ENCODE measurements around the gene HHAT. TPM values are rescaled to one million over a fixed set of nuclear protein-coding genes. Genes with fewer than 3 reads are reported as not detected.

Gene HHAT
- total RNA-seq, 1 donor from 2014 or later, result 11.4 TPM

DNA sequence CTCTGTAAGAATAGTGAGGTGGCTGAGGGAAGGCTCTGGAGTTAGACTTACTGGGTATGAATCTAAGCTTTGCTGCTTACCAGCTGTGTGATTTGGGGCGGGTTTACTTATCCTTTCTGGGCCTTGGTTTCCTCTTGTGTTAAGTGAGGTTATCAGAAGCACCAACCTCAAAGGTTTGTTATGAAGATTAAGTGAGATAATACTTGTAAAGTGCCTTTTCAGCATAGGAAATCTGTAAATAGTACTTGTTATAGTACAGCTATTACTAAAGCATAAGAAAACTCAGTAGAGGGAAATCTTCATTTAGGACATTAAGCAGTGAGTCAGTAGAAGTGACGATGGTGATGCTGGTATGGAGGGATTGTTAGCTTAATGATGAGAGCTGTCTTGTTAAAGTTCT, 12.1 kb downstream of the HHAT start:
- peaks cover 2% of the 10 kb centered on the region for H3K36me3 Mint-ChIP-seq (ENCODE audit: low read depth, unreplicated experiment)
- no peaks in the 10 kb centered on the region for H4K20me1 ChIP-seq (ENCODE audit: insufficient read depth, low read length)
- DNase-seq (ENCODE audit: low read depth), result no peak

DNA sequence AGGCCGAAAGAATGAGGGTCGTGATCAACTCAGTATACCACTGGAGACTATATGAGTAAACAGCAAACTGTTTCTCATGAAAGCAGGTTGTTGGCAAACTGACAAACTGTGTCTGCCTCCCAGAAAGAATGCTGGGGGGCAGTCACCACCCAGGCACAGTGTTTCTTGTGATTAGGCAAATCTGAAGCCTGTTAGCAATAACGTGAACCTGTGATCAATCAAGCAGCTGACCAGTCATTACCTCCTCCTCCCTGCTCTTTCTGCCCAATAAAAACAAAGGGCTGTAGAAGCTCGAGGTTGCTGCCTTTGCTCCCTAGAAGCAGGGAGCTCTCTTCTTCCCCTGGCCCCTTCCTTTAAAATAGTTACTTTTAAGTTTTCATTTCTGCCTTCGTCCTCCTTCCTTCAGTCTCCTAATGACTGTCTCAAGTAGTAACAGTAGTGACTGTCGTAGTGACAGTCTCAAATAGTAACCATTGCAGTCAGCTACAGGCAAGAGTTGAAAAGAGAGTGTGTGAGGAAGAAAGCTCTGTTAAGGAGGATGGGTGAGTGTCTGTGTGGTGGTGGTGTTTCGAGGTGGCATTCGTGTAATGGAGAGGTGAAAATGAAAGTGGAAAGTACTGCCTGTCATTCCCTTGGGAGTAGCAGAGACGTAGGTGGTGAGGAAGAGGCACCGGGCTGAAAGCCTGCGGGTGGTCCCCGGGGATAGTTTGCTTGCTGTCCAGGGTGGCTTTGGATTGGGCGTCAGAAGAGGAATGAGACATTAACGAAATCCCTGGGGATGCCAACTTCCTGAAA, 14.5 kb downstream of the HHAT start:
- peaks cover 2% of the 10 kb centered on the region for H3K36me3 Mint-ChIP-seq (ENCODE audit: low read depth, unreplicated experiment)
- Histone ChIP-seq H3K79me2 (ENCODE audit: insufficient read depth, low read length) (no peaks in the 10 kb centered on the region), H3K36me3 (ENCODE audit: insufficient read depth, low read length) (no peaks in the 10 kb centered on the region), H2AFZ (ENCODE audit: low read depth, low read length) (no peak overlapping the region), H3K4me1 (ENCODE audit: insufficient read depth, low read length) (peaks cover 11% of the 10 kb centered on the region), H3K27me3 (ENCODE audit: insufficient read depth, low read length) (peaks cover 4% of the 10 kb centered on the region), H3K9ac (ENCODE audit: low read length) (no peak overlapping the region), H3K9me3 (ENCODE audit: insufficient read depth, low read depth, low read length) (no peaks in the 10 kb centered on the region), H3K27ac (ENCODE audit: low read depth, low read length) (no peak overlapping the region), H3K4me2 (ENCODE audit: low read length) (peak overlapping the region; percentile 74), H3K4me3 (ENCODE audit: insufficient read depth, low read depth, low read length) (no peak overlapping the region), H4K20me1 (ENCODE audit: insufficient read depth, low read length) (no peaks in the 10 kb centered on the region)
- no peaks in the 10 kb centered on the region for H3K27me3 Mint-ChIP-seq (ENCODE audit: low read depth, unreplicated experiment)
- H3K27ac Mint-ChIP-seq (ENCODE audit: unreplicated experiment), result no peak overlapping the region
- H3K4me3 Mint-ChIP-seq (ENCODE audit: unreplicated experiment), result no peak overlapping the region
- peaks cover 14% of the 10 kb centered on the region for H3K4me1 Mint-ChIP-seq (ENCODE audit: low read depth, unreplicated experiment)
- DNase-seq (ENCODE audit: low read depth) (no peak), FAIRE-seq (no peak)
- no peak for TF ChIP-seq EZH2 (IDR thresholded peaks at IDR 0.05; ENCODE audit: insufficient read depth, low read length)
- TF ChIP-seq, protein P1, sequence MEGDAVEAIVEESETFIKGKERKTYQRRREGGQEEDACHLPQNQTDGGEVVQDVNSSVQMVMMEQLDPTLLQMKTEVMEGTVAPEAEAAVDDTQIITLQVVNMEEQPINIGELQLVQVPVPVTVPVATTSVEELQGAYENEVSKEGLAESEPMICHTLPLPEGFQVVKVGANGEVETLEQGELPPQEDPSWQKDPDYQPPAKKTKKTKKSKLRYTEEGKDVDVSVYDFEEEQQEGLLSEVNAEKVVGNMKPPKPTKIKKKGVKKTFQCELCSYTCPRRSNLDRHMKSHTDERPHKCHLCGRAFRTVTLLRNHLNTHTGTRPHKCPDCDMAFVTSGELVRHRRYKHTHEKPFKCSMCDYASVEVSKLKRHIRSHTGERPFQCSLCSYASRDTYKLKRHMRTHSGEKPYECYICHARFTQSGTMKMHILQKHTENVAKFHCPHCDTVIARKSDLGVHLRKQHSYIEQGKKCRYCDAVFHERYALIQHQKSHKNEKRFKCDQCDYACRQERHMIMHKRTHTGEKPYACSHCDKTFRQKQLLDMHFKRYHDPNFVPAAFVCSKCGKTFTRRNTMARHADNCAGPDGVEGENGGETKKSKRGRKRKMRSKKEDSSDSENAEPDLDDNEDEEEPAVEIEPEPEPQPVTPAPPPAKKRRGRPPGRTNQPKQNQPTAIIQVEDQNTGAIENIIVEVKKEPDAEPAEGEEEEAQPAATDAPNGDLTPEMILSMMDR (IDR thresholded peaks at IDR 0.05; ENCODE audit: insufficient read depth, low read depth, low read length), result no peak
- no peaks in the 10 kb centered on the region for H3K9me3 Mint-ChIP-seq (ENCODE audit: unreplicated experiment)

More for the DNA sequence above, 12.1 kb downstream of the HHAT start:
- Mint-ChIP-seq H3K4me3 (ENCODE audit: unreplicated experiment) (no peak overlapping the region), H3K9me3 (ENCODE audit: unreplicated experiment) (no peaks in the 10 kb centered on the region), H3K27ac (ENCODE audit: unreplicated experiment) (no peak overlapping the region), H3K27me3 (ENCODE audit: low read depth, unreplicated experiment) (peaks cover 3% of the 10 kb centered on the region), H3K4me1 (ENCODE audit: low read depth, unreplicated experiment) (peaks cover 4% of the 10 kb centered on the region)
- Histone ChIP-seq H3K36me3 (ENCODE audit: insufficient read depth, low read length) (no peaks in the 10 kb centered on the region), H3K27ac (ENCODE audit: low read depth, low read length) (no peak overlapping the region), H3K79me2 (ENCODE audit: insufficient read depth, low read length) (no peaks in the 10 kb centered on the region), H3K4me2 (ENCODE audit: low read length) (no peak overlapping the region), H3K9ac (ENCODE audit: low read length) (no peak overlapping the region), H3K4me1 (ENCODE audit: insufficient read depth, low read length) (peaks cover 6% of the 10 kb centered on the region), H3K4me3 (ENCODE audit: insufficient read depth, low read depth, low read length) (no peak overlapping the region), H3K27me3 (ENCODE audit: insufficient read depth, low read length) (peaks cover 4% of the 10 kb centered on the region), H3K9me3 (ENCODE audit: insufficient read depth, low read depth, low read length) (no peaks in the 10 kb centered on the region), H2AFZ (ENCODE audit: low read depth, low read length) (no peak overlapping the region)
- TF ChIP-seq EZH2 (IDR thresholded peaks at IDR 0.05; ENCODE audit: insufficient read depth, low read length), result no peak
- TF ChIP-seq, protein P1 (IDR thresholded peaks at IDR 0.05; ENCODE audit: insufficient read depth, low read depth, low read length), result no peak
- FAIRE-seq, result no peak

DNA sequence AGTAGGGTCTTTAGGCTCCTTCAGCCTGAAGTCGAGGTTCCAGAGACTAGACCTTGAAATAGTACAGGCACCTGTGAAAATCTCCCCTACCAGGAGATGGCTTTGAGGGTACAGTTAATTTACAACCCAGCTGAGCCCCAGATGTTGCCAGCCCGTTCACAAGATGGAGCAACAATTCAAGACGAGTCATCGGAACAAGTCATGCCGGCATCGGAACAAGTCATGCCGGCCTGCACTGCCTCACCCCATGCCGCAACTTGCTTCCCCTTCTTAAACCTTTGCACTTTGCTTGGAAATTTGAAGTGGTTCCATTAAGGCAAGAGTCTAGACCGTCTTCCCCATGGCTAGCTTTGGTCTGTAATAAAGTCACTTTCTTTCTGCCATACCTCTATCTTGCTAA, 16.0 kb downstream of the HHAT start:
- TF ChIP-seq, protein P1 (IDR thresholded peaks at IDR 0.05; ENCODE audit: insufficient read depth, low read depth, low read length), result no peak
- TF ChIP-seq EZH2 (IDR thresholded peaks at IDR 0.05; ENCODE audit: insufficient read depth, low read length), result no peak
- FAIRE-seq (no peak), DNase-seq (ENCODE audit: low read depth) (no peak)
- H3K27ac ChIP-seq (ENCODE audit: low read depth, low read length), result no peak overlapping the region
- no peak overlapping the region for H3K9ac ChIP-seq (ENCODE audit: low read length)
- H3K79me2 ChIP-seq (ENCODE audit: insufficient read depth, low read length), result no peaks in the 10 kb centered on the region
- peaks cover 11% of the 10 kb centered on the region for H3K4me1 ChIP-seq (ENCODE audit: insufficient read depth, low read length)
- H3K4me1 Mint-ChIP-seq (ENCODE audit: low read depth, unreplicated experiment), result peaks cover 10% of the 10 kb centered on the region
- H3K9me3 ChIP-seq (ENCODE audit: insufficient read depth, low read depth, low read length), result no peaks in the 10 kb centered on the region
- no peaks in the 10 kb centered on the region for H3K36me3 ChIP-seq (ENCODE audit: insufficient read depth, low read length)
- peaks cover 4% of the 10 kb centered on the region for H3K27me3 ChIP-seq (ENCODE audit: insufficient read depth, low read length)
- H3K27me3 Mint-ChIP-seq (ENCODE audit: low read depth, unreplicated experiment), result no peaks in the 10 kb centered on the region
- H3K4me3 ChIP-seq (ENCODE audit: insufficient read depth, low read depth, low read length), result no peak overlapping the region
- H3K27ac Mint-ChIP-seq (ENCODE audit: unreplicated experiment), result no peak overlapping the region
- no peak overlapping the region for H3K4me2 ChIP-seq (ENCODE audit: low read length)
- H3K9me3 Mint-ChIP-seq (ENCODE audit: unreplicated experiment), result no peaks in the 10 kb centered on the region
- H3K4me3 Mint-ChIP-seq (ENCODE audit: unreplicated experiment), result no peak overlapping the region
- H4K20me1 ChIP-seq (ENCODE audit: insufficient read depth, low read length), result no peaks in the 10 kb centered on the region
- peaks cover 5% of the 10 kb centered on the region for H3K36me3 Mint-ChIP-seq (ENCODE audit: low read depth, unreplicated experiment)
- H2AFZ ChIP-seq (ENCODE audit: low read depth, low read length), result no peak overlapping the region
